GM12878 (cell line): ENCODE results near the gene DGLUCY.

Source experiments
- CTCF ChIP-seq, 3 experiments: IDR thresholded peaks in 2 of 3; conservative IDR thresholded peaks in 1 of 3; 2 replicates each; pipeline ENCODE4 v1.5.1; 2011; ENCODE audit warnings: low read depth in 3 of 3, low read length in 3 of 3, mild to moderate bottlenecking in 3 of 3, control low read depth in 2 of 3, moderate library complexity in 2 of 3, inconsistent platforms in 1 of 3, mixed read lengths in 1 of 3; ENCODE audit not compliant: control insufficient read depth in 2 of 3, insufficient read depth in 1 of 3; ENCODE audit errors: extremely low read depth in 1 of 3
- MTA2 ChIP-seq: fragments of 450-650 bp; IDR thresholded peaks from 2 replicates; pipeline ENCODE4 v1.6.1; 2016; ENCODE audit warnings: low read depth, mild to moderate bottlenecking, moderate library complexity
- POLR2AphosphoS5 ChIP-seq: IDR thresholded peaks from 2 replicates; pipeline ENCODE4 v1.6.1; 2011; ENCODE audit warnings: mild to moderate bottlenecking, low read length, inconsistent platforms
- POU2F2 ChIP-seq: IDR thresholded peaks from 3 replicates; pipeline ENCODE4 v1.6.1; 2011; ENCODE audit warnings: low read depth, mild to moderate bottlenecking, low read length, borderline replicate concordance
- RELA ChIP-seq: fragments of 450-650 bp; IDR thresholded peaks from 2 replicates; pipeline ENCODE4 v1.8.0; 2014; ENCODE audit warnings: borderline replicate concordance; ENCODE audit not compliant: partially characterized antibody
- SREBF2 ChIP-seq: IDR thresholded peaks from 2 replicates; pipeline ENCODE4 v1.6.1; 2012; ENCODE audit warnings: mild to moderate bottlenecking, low read length
- TAF1 ChIP-seq: IDR thresholded peaks from 2 replicates; pipeline ENCODE4 v1.6.1; 2011; ENCODE audit warnings: mild to moderate bottlenecking, low read depth, low read length, borderline replicate concordance
- ZSCAN29 ChIP-seq: fragments of 450-650 bp; IDR thresholded peaks from 2 replicates; pipeline ENCODE4 v1.6.1; 2017; ENCODE audit warnings: mild to moderate bottlenecking, moderate library complexity
- ZZZ3 ChIP-seq: IDR thresholded peaks from 2 replicates; pipeline ENCODE4 v1.6.1; 2011; ENCODE audit warnings: low read depth; ENCODE audit not compliant: control insufficient read depth, insufficient read length

- no peak for TF ChIP-seq POLR2AphosphoS5
- no peak for TF ChIP-seq SREBF2
- TF ChIP-seq MTA2: no peak
- no peak for TF ChIP-seq ZSCAN29
- TF ChIP-seq CTCF (IDR thresholded peaks at IDR 0.05 in 2 of 3, conservative IDR thresholded peaks at IDR 0.05 in 1 of 3; ENCODE audit: control insufficient read depth in 2 of 3, extremely low read depth in 1 of 3, insufficient read depth in 1 of 3, low read depth in 3 of 3, low read length in 3 of 3): no peak
- TF ChIP-seq TAF1: no peak
- no peak for TF ChIP-seq POU2F2
- TF ChIP-seq ZZZ3: no peak
- no peak for TF ChIP-seq RELA
Observed at GRCh38 chr14:91082282-91082681, 31.6 kb upstream of the DGLUCY start.
